Measurements from ENCODE around the gene SMIM29.

SMIM29 gene

GRCh38 chr6:34201455-34202107 is 47.2 kb downstream of the SMIM29 start:
- TF ChIP-seq CTCF (IDR thresholded peaks at IDR 0.05; ENCODE audit: control extremely low read depth, extremely low read depth, low read depth, missing control alignments) = no peak
- no peak for DNase-seq (ENCODE audit: extremely low spot score)
- CTCF ChIA-PET = interaction anchor here (1.1 to 2.6 kb wide), 6 partner anchors 11 to 408 kb away, joined by 3 to 8 read pairs (median 4); no protein-coding TSS in a partner anchor
- POLR2A ChIA-PET = no interaction called here

GRCh38 chr6:34200340-34200971 is 48.4 kb downstream of the SMIM29 start:
- ChIA-PET CTCF (interaction anchor here (0.6 to 2.6 kb wide), 6 partner anchors 9 to 409 kb away, joined by 3 to 8 read pairs (median 4); no protein-coding TSS in a partner anchor), POLR2A (no interaction called here)
- TF ChIP-seq CTCF (IDR thresholded peaks at IDR 0.05; ENCODE audit: control extremely low read depth, extremely low read depth, low read depth, missing control alignments) = no peak
- no peak for DNase-seq (ENCODE audit: extremely low spot score)

GRCh38 chr6:34196833-34197195 is 52.0 kb downstream of the SMIM29 start:
- ChIA-PET CTCF (interaction anchor here (0.6 to 4.1 kb wide), 17 partner anchors 10 to 943 kb away, joined by 3 to 48 read pairs (median 8); partner anchors contain the start of genes RPS10 and SMIM29), POLR2A (interaction anchor here (1.2 to 1.7 kb wide), 3 partner anchors 37 to 220 kb away, joined by 3 to 5 read pairs (median 3); partner anchors contain the start of gene HMGA1)
- DNase-seq (ENCODE audit: extremely low spot score) = no peak
- no peak for TF ChIP-seq CTCF (IDR thresholded peaks at IDR 0.05; ENCODE audit: control extremely low read depth, extremely low read depth, low read depth, missing control alignments)

All from GM10248 (cell line).